ENCODE measurements around the gene FSTL1. TPM values are rescaled to one million over a fixed set of nuclear protein-coding genes. Genes with fewer than 3 reads are reported as not detected.

Gene FSTL1
- total RNA-seq, 1 experiment from 2014 or later: 20.7 TPM

DNA sequence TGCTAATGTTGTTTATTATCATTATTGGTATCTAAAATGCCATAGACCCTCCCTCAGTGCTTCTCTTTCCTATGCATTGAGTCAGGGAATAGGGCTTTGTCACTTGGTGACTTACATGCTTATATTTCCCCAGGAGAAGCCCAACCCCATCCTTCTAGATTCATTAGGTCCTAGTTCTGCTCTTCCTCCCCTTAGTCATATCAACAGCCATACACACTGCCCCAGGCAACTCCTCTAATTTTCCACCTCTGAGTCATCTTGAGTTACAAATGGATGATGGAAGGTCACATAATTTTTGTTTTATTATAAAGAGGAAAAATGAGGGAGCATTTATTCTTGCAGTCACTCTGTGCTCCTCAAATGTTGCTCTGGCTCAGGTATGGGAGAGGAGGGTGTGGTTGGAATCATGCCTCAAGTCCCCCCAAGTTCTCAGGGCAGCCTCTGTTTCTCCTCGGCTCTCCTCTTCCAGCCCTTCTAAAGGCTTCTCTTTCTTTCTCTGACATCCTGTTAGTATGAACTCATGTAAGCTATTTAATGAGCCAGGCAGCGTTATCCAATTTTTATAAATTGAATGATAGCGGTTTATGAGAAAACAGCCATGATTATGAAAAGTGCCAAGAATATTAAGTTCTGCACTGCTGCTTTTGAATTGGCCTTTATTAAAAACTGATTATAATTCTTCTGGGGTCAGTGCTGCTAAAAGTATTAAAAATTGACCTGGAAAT lies 45.6 kb upstream of the FSTL1 start:
- no peak overlapping the region for H3K27ac ChIP-seq (ENCODE audit: low read depth, low read length)
- H3K9me3 ChIP-seq (ENCODE audit: control insufficient read depth in 1 of 2, insufficient read depth in 1 of 2, low read depth in 1 of 2, low read length in 2 of 2): peaks cover 5 to 6% of the 10 kb centered on the region in 2 experiments; a peak in 1 of 4 replicates
- no peaks in the 10 kb centered on the region for H3K27me3 ChIP-seq (ENCODE audit: insufficient read depth, low read length)
- H3K9me2 ChIP-seq (ENCODE audit: insufficient read depth): no peaks in the 10 kb centered on the region
- POLR2A ChIA-PET: no interaction called here
- H3K36me3 ChIP-seq (ENCODE audit: control insufficient read depth in 1 of 2, insufficient read depth in 2 of 2, low read length in 2 of 2): no peaks in the 10 kb centered on the region
- H3K4me1 ChIP-seq (ENCODE audit: control insufficient read depth in 1 of 2, insufficient read depth in 2 of 2, low read length in 2 of 2): peaks cover 0 to 11% of the 10 kb centered on the region in 2 experiments; a peak in 1 of 4 replicates
- no peak overlapping the region for H2AFZ ChIP-seq (ENCODE audit: low read depth, low read length, poor library complexity, severe bottlenecking)
- no peaks in the 10 kb centered on the region for H3K79me2 ChIP-seq (ENCODE audit: insufficient read depth, low read length)
- TF ChIP-seq FOSL1 (IDR thresholded peaks at IDR 0.05; ENCODE audit: low read depth) (peak; percentile 21; the same call in 1 of the 2 replicates), RAD21 (IDR thresholded peaks at IDR 0.05; ENCODE audit: low read depth) (no peak)
- H4K20me1 ChIP-seq (ENCODE audit: insufficient read depth): no peaks in the 10 kb centered on the region
- H3K4me3 ChIP-seq (replicated peaks in 1 of 2; ENCODE audit: low read depth in 1 of 2, low read length in 2 of 2): no peak overlapping the region
- ATAC-seq (no peak), DNase-seq (ENCODE audit: low read depth, low spot score) (no peak)
- CTCF ChIA-PET: no interaction called here
- intact Hi-C loops (cut with micrococcal nuclease): no loop called here
- RAD21 ChIA-PET (ENCODE audit: low non-redundant PET in 1 of 2, low total read pairs in 2 of 2, uncharacterized antibody in 2 of 2, unreplicated experiment in 2 of 2): no interaction called here
- no TSS peak for BruUV-seq (replicated peaks)
- H3K4me2 ChIP-seq (ENCODE audit: low read length): no peak overlapping the region
- H3K9ac ChIP-seq (ENCODE audit: low read length): no peak overlapping the region

DNA sequence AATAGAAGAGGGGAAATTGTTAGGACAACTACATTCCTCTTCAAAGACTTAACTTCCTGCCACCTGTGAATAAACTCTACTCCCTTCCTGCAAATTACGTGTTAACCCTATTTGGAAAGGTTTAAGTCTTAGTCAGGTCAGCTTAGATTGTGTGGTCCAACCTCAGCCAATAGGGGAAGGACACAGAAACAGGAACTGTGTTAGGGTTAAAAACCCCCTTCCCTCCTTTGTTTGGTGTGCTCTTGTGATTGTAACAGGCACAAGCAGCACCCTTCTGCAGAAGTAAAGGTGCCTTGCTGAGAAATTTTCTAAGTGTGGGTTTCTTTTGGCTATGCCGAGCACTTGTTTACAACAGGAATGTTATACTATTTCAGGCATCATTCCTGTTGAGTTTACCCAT lies 45.0 kb upstream of the FSTL1 start:
- ChIA-PET POLR2A (no interaction called here), RAD21 (ENCODE audit: low non-redundant PET in 1 of 2, low total read pairs in 2 of 2, uncharacterized antibody in 2 of 2, unreplicated experiment in 2 of 2) (no interaction called here), CTCF (no interaction called here)
- Histone ChIP-seq H3K4me2 (ENCODE audit: low read length) (no peak overlapping the region), H3K36me3 (ENCODE audit: control insufficient read depth in 1 of 2, insufficient read depth in 2 of 2, low read length in 2 of 2) (no peaks in the 10 kb centered on the region), H3K27ac (ENCODE audit: low read depth, low read length) (no peak overlapping the region), H3K9me3 (ENCODE audit: control insufficient read depth in 1 of 2, insufficient read depth in 1 of 2, low read depth in 1 of 2, low read length in 2 of 2) (peaks cover 5 to 6% of the 10 kb centered on the region in 2 experiments; a peak in 1 of 4 replicates), H3K4me3 (replicated peaks in 1 of 2; ENCODE audit: low read depth in 1 of 2, low read length in 2 of 2) (no peak overlapping the region), H3K9ac (ENCODE audit: low read length) (no peak overlapping the region), H2AFZ (ENCODE audit: low read depth, low read length, poor library complexity, severe bottlenecking) (no peak overlapping the region), H3K79me2 (ENCODE audit: insufficient read depth, low read length) (no peaks in the 10 kb centered on the region), H3K4me1 (ENCODE audit: control insufficient read depth in 1 of 2, insufficient read depth in 2 of 2, low read length in 2 of 2) (peaks cover 0 to 11% of the 10 kb centered on the region in 2 experiments; a peak in 1 of 4 replicates), H3K27me3 (ENCODE audit: insufficient read depth, low read length) (no peaks in the 10 kb centered on the region), H3K9me2 (ENCODE audit: insufficient read depth) (no peaks in the 10 kb centered on the region), H4K20me1 (ENCODE audit: insufficient read depth) (no peaks in the 10 kb centered on the region)
- no peak for DNase-seq (ENCODE audit: low read depth, low spot score)
- no peak for ATAC-seq
- BruUV-seq (replicated peaks): no TSS peak
- TF ChIP-seq CBX3 (IDR thresholded peaks at IDR 0.05; ENCODE audit: low read depth): peak; percentile 57; the same call in 1 of the 2 replicates
- TF ChIP-seq TCF7L2 (IDR thresholded peaks at IDR 0.05; ENCODE audit: borderline replicate concordance, extremely low read depth, insufficient read depth, insufficient read length): no peak
- no peak for TF ChIP-seq CTCF (IDR thresholded peaks at IDR 0.05 in 2 of 3, conservative IDR thresholded peaks at IDR 0.05 in 1 of 3; ENCODE audit: borderline replicate concordance in 1 of 3, insufficient read depth in 1 of 3, low read depth in 2 of 3, low read length in 2 of 3)
- TF ChIP-seq, protein P1, sequence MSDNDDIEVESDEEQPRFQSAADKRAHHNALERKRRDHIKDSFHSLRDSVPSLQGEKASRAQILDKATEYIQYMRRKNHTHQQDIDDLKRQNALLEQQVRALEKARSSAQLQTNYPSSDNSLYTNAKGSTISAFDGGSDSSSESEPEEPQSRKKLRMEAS (IDR thresholded peaks at IDR 0.05): no peak
- intact Hi-C loops (cut with micrococcal nuclease): no loop called here

Measured in HCT116 (cell line).